ENCODE results near the gene ZNHIT2.

GRCh38 chr11:65113839-65114238 is 3.7 kb downstream of the ZNHIT2 start:
- TF ChIP-seq, protein P1, sequence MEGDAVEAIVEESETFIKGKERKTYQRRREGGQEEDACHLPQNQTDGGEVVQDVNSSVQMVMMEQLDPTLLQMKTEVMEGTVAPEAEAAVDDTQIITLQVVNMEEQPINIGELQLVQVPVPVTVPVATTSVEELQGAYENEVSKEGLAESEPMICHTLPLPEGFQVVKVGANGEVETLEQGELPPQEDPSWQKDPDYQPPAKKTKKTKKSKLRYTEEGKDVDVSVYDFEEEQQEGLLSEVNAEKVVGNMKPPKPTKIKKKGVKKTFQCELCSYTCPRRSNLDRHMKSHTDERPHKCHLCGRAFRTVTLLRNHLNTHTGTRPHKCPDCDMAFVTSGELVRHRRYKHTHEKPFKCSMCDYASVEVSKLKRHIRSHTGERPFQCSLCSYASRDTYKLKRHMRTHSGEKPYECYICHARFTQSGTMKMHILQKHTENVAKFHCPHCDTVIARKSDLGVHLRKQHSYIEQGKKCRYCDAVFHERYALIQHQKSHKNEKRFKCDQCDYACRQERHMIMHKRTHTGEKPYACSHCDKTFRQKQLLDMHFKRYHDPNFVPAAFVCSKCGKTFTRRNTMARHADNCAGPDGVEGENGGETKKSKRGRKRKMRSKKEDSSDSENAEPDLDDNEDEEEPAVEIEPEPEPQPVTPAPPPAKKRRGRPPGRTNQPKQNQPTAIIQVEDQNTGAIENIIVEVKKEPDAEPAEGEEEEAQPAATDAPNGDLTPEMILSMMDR (conservative IDR thresholded peaks at IDR 0.05; ENCODE audit: low read length), result no peak
- TF ChIP-seq EZH2phosphoT487 (IDR thresholded peaks at IDR 0.05; ENCODE audit: borderline replicate concordance, low read depth, low read length), result no peak
